ENCODE measurements around the gene GABRG3. TPM values are rescaled to one million over a fixed set of nuclear protein-coding genes. Genes with fewer than 3 reads are reported as not detected.

The GABRG3 gene
- total and polyA plus RNA-seq, 2 of the 4 experiments (the other 2 are of a cell fraction): not detected

DNA sequence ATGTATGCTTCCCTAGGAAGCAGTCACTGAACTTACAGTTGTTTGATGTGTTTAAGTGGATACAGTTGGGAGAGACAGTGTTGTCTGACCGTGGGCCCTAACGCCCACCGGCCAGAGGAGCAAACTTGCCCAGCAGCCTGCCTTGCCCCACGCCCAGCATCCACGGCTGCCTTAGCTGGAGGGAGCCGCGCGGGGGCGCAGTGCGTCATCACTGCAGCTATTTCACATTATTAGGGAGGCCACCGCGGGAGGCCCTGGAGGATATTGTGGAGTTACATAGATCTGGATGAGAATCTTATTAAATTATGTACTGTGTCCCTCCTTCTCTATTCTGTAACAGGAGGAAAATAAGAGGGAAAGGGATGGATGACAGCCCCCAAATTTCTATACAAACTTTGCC lies 267.2 kb downstream of the GABRG3 start:
- POLR2A ChIA-PET (ENCODE audit: unreplicated experiment): no interaction called here
- Histone ChIP-seq H3K9me3 (ENCODE audit: control insufficient read depth, insufficient read depth, low read length) (peaks cover 30% of the 10 kb centered on the region), H2BK15ac (ENCODE audit: low read depth, low read length) (no peak overlapping the region), H3K36me3 (ENCODE audit: control insufficient read depth, insufficient read depth, low read length) (no peaks in the 10 kb centered on the region), H3K27ac (ENCODE audit: insufficient read depth, low read length) (no peak overlapping the region), H3K56ac (ENCODE audit: extremely low read depth, insufficient read depth, low read length) (no peak overlapping the region), H3K4me2 (ENCODE audit: low read depth, low read length) (no peak overlapping the region), H4K20me1 (ENCODE audit: insufficient read depth, low read length) (no peaks in the 10 kb centered on the region), H3K27me3 (ENCODE audit: control insufficient read depth, insufficient read depth, low read length) (no peaks in the 10 kb centered on the region), H4K8ac (ENCODE audit: low read depth in 2 of 2, low read length in 2 of 2) (no peak overlapping the region), H3K14ac (replicated peaks; ENCODE audit: low read depth, low read length) (no peak overlapping the region), H2BK20ac (ENCODE audit: low read depth, low read length) (no peak overlapping the region), H3K9ac (ENCODE audit: low read depth, low read length) (no peak overlapping the region), H2BK5ac (ENCODE audit: low read depth, low read length, poor library complexity, severe bottlenecking) (no peak overlapping the region), H3K9me1 (ENCODE audit: insufficient read depth, low read length) (no peaks in the 10 kb centered on the region), H2BK120ac (ENCODE audit: low read depth, low read length) (no peak overlapping the region), H4K91ac (ENCODE audit: insufficient read depth, low read depth, low read length) (no peak overlapping the region), H4K5ac (ENCODE audit: low read depth, low read length) (no peak overlapping the region), H3K4me1 (ENCODE audit: control insufficient read depth, insufficient read depth, low read length) (no peaks in the 10 kb centered on the region), H3K23ac (ENCODE audit: low read depth, low read length) (no peak overlapping the region), H3K4ac (ENCODE audit: low read depth, low read length) (no peak overlapping the region), H3K18ac (ENCODE audit: low read depth, low read length) (no peak overlapping the region), H3K79me1 (ENCODE audit: low read depth in 1 of 2, low read length in 2 of 2) (no peaks in the 10 kb centered on the region), H3K4me3 (ENCODE audit: insufficient read depth, low read depth, low read length) (no peak overlapping the region), H2AK5ac (ENCODE audit: low read depth, low read length) (no peak overlapping the region), H2AFZ (replicated peaks; ENCODE audit: low read length, poor library complexity) (no peak overlapping the region), H2AK9ac (replicated peaks; ENCODE audit: low read depth, low read length, poor library complexity) (no peak overlapping the region)
- dilution Hi-C loops (cut with HindIII; ENCODE audit: low sequenced_read_pairs, unreplicated experiment) (no loop called here), in situ Hi-C loops (cut with MboI; ENCODE audit: low sequenced_read_pairs) (no loop called here), intact Hi-C loops (cut with micrococcal nuclease) (no loop called here)
- DNase-seq (no peak), ATAC-seq (ENCODE audit: low read depth) (no peak)
- no CpG with 5 or more reads among the region's 12 CpGs for WGBS, 2 experiments (ENCODE audit: extremely low coverage in 2 of 2, insufficient read length in 1 of 2)
- no TSS peak for BruUV-seq (replicated peaks)
- CTCF ChIA-PET: no interaction called here
- TF ChIP-seq, protein P1, sequence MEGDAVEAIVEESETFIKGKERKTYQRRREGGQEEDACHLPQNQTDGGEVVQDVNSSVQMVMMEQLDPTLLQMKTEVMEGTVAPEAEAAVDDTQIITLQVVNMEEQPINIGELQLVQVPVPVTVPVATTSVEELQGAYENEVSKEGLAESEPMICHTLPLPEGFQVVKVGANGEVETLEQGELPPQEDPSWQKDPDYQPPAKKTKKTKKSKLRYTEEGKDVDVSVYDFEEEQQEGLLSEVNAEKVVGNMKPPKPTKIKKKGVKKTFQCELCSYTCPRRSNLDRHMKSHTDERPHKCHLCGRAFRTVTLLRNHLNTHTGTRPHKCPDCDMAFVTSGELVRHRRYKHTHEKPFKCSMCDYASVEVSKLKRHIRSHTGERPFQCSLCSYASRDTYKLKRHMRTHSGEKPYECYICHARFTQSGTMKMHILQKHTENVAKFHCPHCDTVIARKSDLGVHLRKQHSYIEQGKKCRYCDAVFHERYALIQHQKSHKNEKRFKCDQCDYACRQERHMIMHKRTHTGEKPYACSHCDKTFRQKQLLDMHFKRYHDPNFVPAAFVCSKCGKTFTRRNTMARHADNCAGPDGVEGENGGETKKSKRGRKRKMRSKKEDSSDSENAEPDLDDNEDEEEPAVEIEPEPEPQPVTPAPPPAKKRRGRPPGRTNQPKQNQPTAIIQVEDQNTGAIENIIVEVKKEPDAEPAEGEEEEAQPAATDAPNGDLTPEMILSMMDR (conservative IDR thresholded peaks at IDR 0.05; ENCODE audit: low read depth, low read length): no peak
- TF ChIP-seq NFE2L2 (IDR thresholded peaks at IDR 0.05; ENCODE audit: low read depth, low read length) (no peak), MAZ (IDR thresholded peaks at IDR 0.05; ENCODE audit: borderline replicate concordance, low read depth, low read length) (no peak), RFX5 (IDR thresholded peaks at IDR 0.05; ENCODE audit: low read depth, low read length) (no peak), SMC3 (IDR thresholded peaks at IDR 0.05; ENCODE audit: low read depth, low read length) (no peak), RAD21 (IDR thresholded peaks at IDR 0.05; ENCODE audit: low read length) (no peak), FOS (IDR thresholded peaks at IDR 0.05; ENCODE audit: low read depth, low read length) (no peak), RCOR1 (IDR thresholded peaks at IDR 0.05; ENCODE audit: insufficient replicate concordance, low read length) (no peak), BHLHE40 (IDR thresholded peaks at IDR 0.05; ENCODE audit: low read depth, low read length) (no peak), CEBPB (IDR thresholded peaks at IDR 0.05; ENCODE audit: low read depth, low read length) (no peak)
- TF ChIP-seq, protein P2, sequence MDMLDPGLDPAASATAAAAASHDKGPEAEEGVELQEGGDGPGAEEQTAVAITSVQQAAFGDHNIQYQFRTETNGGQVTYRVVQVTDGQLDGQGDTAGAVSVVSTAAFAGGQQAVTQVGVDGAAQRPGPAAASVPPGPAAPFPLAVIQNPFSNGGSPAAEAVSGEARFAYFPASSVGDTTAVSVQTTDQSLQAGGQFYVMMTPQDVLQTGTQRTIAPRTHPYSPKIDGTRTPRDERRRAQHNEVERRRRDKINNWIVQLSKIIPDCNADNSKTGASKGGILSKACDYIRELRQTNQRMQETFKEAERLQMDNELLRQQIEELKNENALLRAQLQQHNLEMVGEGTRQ (IDR thresholded peaks at IDR 0.05; ENCODE audit: low read depth, low read length): no peak

Data from IMR-90 (cell line).